Vagina (tissue), 2 donors: Measurements from ENCODE around the gene CTH.

Source experiments
- CTCF ChIP-seq, 3 experiments: fragments of 450-650 bp in 2 of 3; fragments of 200-600 bp in 1 of 3; sonication (generic) in 1 of 3; IDR thresholded peaks; one replicate each; pipeline ENCODE4 v1.5.1; 2017 to 2019; ENCODE audit warnings: antibody characterized with exemption in 3 of 3, mild to moderate bottlenecking in 2 of 3, moderate library complexity in 2 of 3
- POLR2AphosphoS5 ChIP-seq, 2 donors: sonication (generic); formaldehyde crosslinking; IDR thresholded peaks; one replicate each; pipeline ENCODE4 v1.9.0; 2017; ENCODE audit warnings: antibody characterized with exemption in 2 of 2, mild to moderate bottlenecking in 2 of 2, low read depth in 1 of 2; ENCODE audit not compliant: insufficient read depth in 1 of 2

- TF ChIP-seq CTCF (IDR thresholded peaks at IDR 0.05) (no peak), POLR2AphosphoS5 (IDR thresholded peaks at IDR 0.05; ENCODE audit: insufficient read depth in 1 of 2, low read depth in 1 of 2) (no peak)
Measured at GRCh38 chr1:70434253-70434859, 23.3 kb downstream of the CTH start.
